GM23338 (cell line): Measurements from ENCODE around the gene TTC23. TPM values are rescaled to one million over a fixed set of nuclear protein-coding genes. Genes with fewer than 3 reads are reported as not detected.

Experiments used
- ATAC-seq: fragments of 200-7000 bp; cut with Tn5 transposase; 3 replicates; pipeline ENCODE4 v1.9.1; 2020
- DNase-seq: peaks from one replicate; pipeline ENCODE4 v3.0.0-alpha.2; 2015; ENCODE audit warnings: low spot score
- H2AFZ ChIP-seq: fragments of 200-600 bp; sonication (generic); 2 replicates; pipeline ENCODE4 v1.8.0; 2016; ENCODE audit warnings: antibody characterized with exemption, mild to moderate bottlenecking, moderate library complexity
- H3F3A ChIP-seq: fragments of 200-600 bp; sonication (generic); replicated peaks from 2 replicates; pipeline ENCODE4 v1.8.0; 2017; ENCODE audit warnings: antibody characterized with exemption, mixed run types, low read depth
- H3K27ac ChIP-seq: fragments of 200-600 bp; sonication (generic); 2 replicates; pipeline ENCODE4 v1.6.1; 2016; ENCODE audit warnings: low read depth
- H3K27me3 ChIP-seq: fragments of 200-600 bp; sonication (generic); 2 replicates; pipeline ENCODE4 v1.8.0; 2016; ENCODE audit warnings: mild to moderate bottlenecking, mixed run types, moderate library complexity; ENCODE audit not compliant: insufficient read depth
- H3K36me3 ChIP-seq: fragments of 200-600 bp; sonication (generic); 2 replicates; pipeline ENCODE4 v1.8.0; 2016; ENCODE audit warnings: mild to moderate bottlenecking; ENCODE audit not compliant: insufficient read depth
- H3K4me1 ChIP-seq: fragments of 200-600 bp; sonication (generic); 2 replicates; pipeline ENCODE4 v1.8.0; 2016; ENCODE audit warnings: mild to moderate bottlenecking, moderate library complexity; ENCODE audit not compliant: insufficient read depth
- H3K4me2 ChIP-seq: fragments of 200-600 bp; sonication (generic); 2 replicates; pipeline ENCODE4 v1.7.1; 2017; ENCODE audit warnings: mixed run types
- H3K4me3 ChIP-seq: fragments of 200-600 bp; sonication (generic); 2 replicates; pipeline ENCODE4 v1.6.1; 2016; ENCODE audit warnings: mixed run types
- H3K79me2 ChIP-seq: fragments of 200-600 bp; sonication (generic); replicated peaks from 2 replicates; pipeline ENCODE4 v1.8.0; 2017; ENCODE audit warnings: mild to moderate bottlenecking; ENCODE audit not compliant: insufficient read depth
- H3K9me2 ChIP-seq: fragments of 200-600 bp; sonication (generic); 2 replicates; pipeline ENCODE4 v1.8.0; 2017; ENCODE audit not compliant: insufficient read depth
- H4K20me1 ChIP-seq: fragments of 200-600 bp; sonication (generic); replicated peaks from 2 replicates; pipeline ENCODE4 v1.8.0; 2017; ENCODE audit warnings: mild to moderate bottlenecking; ENCODE audit not compliant: insufficient read depth
- H3K27ac Mint-ChIP-seq: 2 replicates; pipeline ENCODE4 v1.8.0; 2020; ENCODE audit warnings: inconsistent platforms, mild to moderate bottlenecking, moderate library complexity, mixed read lengths
- H3K27me3 Mint-ChIP-seq: 3 replicates; pipeline ENCODE4 v1.8.0; 2022; ENCODE audit warnings: low read depth, mild to moderate bottlenecking, moderate library complexity, mixed read lengths, inconsistent platforms; ENCODE audit not compliant: insufficient read depth, poor library complexity
- H3K36me3 Mint-ChIP-seq: 3 replicates; pipeline ENCODE4 v1.8.0; 2021; ENCODE audit warnings: low read depth, mild to moderate bottlenecking, inconsistent platforms, moderate library complexity, mixed read lengths
- H3K4me1 Mint-ChIP-seq: 3 replicates; pipeline ENCODE4 v1.8.0; 2020; ENCODE audit warnings: mild to moderate bottlenecking, inconsistent platforms, mixed read lengths
- H3K4me3 Mint-ChIP-seq: 3 replicates; pipeline ENCODE4 v1.8.0; 2021; ENCODE audit warnings: moderate library complexity, mild to moderate bottlenecking, inconsistent platforms, mixed read lengths
- H3K9me3 Mint-ChIP-seq: 3 replicates; pipeline ENCODE4 v1.8.0; 2020; ENCODE audit warnings: moderate library complexity, mild to moderate bottlenecking, inconsistent platforms, mixed read lengths
- CREB1 ChIP-seq: fragments of 250-450 bp; sonication (Bioruptor Pico); IDR thresholded peaks from 2 replicates; pipeline ENCODE4 v1.5.0; 2020; ENCODE audit warnings: low read depth, mild to moderate bottlenecking, moderate library complexity
- CTCF ChIP-seq, 2 experiments: fragments of 200-600 bp in 1 of 2; sonication (generic) in 1 of 2; conservative IDR thresholded peaks; 2 replicates each; pipeline versions ENCODE4 v1.5.1 to v1.6.1; 2016 to 2017; ENCODE audit warnings: antibody characterized with exemption in 2 of 2, low read depth in 2 of 2, mild to moderate bottlenecking in 2 of 2, moderate library complexity in 1 of 2
- EZH2 ChIP-seq: fragments of 200-600 bp; sonication (generic); IDR thresholded peaks from one replicate; pipeline ENCODE4 v1.8.0; 2017; ENCODE audit warnings: antibody characterized with exemption, mild to moderate bottlenecking, low read depth; ENCODE audit not compliant: unreplicated experiment
- POLR2AphosphoS5 ChIP-seq: IDR thresholded peaks from 2 replicates; pipeline ENCODE4 v1.6.1; 2016; ENCODE audit warnings: antibody characterized with exemption, low read depth
- REST ChIP-seq: IDR thresholded peaks from one replicate; pipeline ENCODE4 v1.6.1; 2018; ENCODE audit warnings: antibody characterized with exemption; ENCODE audit not compliant: unreplicated experiment
- STAT1 ChIP-seq: IDR thresholded peaks from one replicate; pipeline ENCODE4 v1.6.1; 2016; ENCODE audit warnings: antibody characterized with exemption; ENCODE audit not compliant: unreplicated experiment
- ZNF462 ChIP-seq: fragments of 250-450 bp; sonication (Bioruptor Pico); IDR thresholded peaks from 2 replicates; pipeline ENCODE4 v1.5.0; 2020; ENCODE audit warnings: mild to moderate bottlenecking, moderate library complexity
- polyA plus RNA-seq: library from polyadenylated mRNA; unstranded; fragments of >200 nt; fragmentation: Nextera tagmentation; extraction: Ambion mirVana; gene quantifications from 2 replicates; pipeline ENCODE4 v1.2.1, GENCODE V29; 2016
- total RNA-seq: library from RNA; depleted of rRNA; stranded (reverse); fragments of >200 nt; shearing (Covaris generic); gene quantifications from 2 replicates; pipeline ENCODE4 v1.2.3, GENCODE V29; 2014
- TF ChIP-seq, protein P1 (sequence below): IDR thresholded peaks from 2 replicates; pipeline ENCODE4 v1.6.1; 2016; ENCODE audit warnings: antibody characterized with exemption

Gene TTC23
- total and polyA plus RNA-seq, 2 experiments from 2014 or later = 6.3 to 25.2 TPM

DNA sequence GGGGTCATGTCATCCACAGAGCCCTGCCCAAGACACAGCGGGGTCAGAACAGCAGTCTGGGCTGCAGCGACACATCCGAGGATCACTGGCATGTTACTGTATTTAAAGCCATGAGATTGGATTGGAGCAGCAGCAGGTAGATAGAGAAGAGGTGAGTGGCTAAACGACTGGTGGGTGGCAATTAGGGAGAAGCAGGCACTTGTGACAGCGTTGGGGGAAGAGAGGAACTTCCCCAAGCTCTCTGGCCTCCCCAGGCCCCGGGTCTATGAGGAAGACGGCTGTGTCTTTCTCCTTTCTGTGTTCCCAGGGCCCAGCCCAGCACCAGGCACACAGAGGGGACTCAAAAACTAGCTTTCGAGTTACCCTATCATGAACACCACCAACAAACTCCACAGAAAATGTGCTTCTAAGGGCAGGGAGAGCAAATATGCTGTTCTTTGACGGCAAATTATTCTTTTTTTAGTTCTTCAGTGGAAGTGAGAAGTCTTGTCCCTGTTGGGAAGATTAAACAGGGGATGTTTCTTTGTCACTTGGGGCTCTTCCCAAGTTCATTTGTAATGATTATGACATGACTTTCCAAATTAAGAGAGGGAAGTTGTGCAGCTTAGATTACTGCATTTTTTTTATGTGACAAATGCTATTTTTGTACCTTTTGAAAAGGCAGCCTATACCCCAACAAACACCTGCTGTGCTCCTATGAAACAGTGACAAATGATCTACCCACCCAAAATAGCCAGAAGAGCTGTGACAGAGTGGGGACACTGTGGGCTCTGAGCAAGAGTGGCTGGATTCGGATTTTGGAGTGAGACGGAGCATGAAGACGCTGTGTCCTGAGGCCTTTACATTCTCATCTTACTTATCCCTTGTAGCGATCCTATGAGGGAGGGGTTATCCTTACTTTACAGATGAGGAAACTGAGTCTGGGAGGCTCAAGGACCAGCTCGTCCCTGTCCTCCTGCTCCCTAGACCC is 151.7 kb downstream of the TTC23 start:
- Mint-ChIP-seq H3K27me3 (peaks cover 12% of the 10 kb centered on the region), H3K27ac (no peak overlapping the region), H3K4me1 (peaks cover 5% of the 10 kb centered on the region), H3K4me3 (no peak overlapping the region), H3K36me3 (no peaks in the 10 kb centered on the region), H3K9me3 (no peaks in the 10 kb centered on the region)
- DNase-seq = no peak
- H3K4me1 ChIP-seq = no peaks in the 10 kb centered on the region
- peaks cover 29% of the 10 kb centered on the region for H3K27me3 ChIP-seq
- no peaks in the 10 kb centered on the region for H3K79me2 ChIP-seq
- H3K9me2 ChIP-seq = no peaks in the 10 kb centered on the region
- no peak overlapping the region for H3K27ac ChIP-seq
- H2AFZ ChIP-seq = no peak overlapping the region
- no peaks in the 10 kb centered on the region for H3F3A ChIP-seq
- no peak overlapping the region for H3K4me2 ChIP-seq
- H3K36me3 ChIP-seq = no peaks in the 10 kb centered on the region
- H4K20me1 ChIP-seq = no peaks in the 10 kb centered on the region
- no peak overlapping the region for H3K4me3 ChIP-seq
- ATAC-seq = no peak
- TF ChIP-seq REST = no peak
- TF ChIP-seq CREB1 (CRISPR knock-in tag) = no peak
- TF ChIP-seq CTCF (conservative IDR thresholded peaks at IDR 0.05; ENCODE audit: low read depth in 2 of 2) = no peak
- TF ChIP-seq STAT1 = no peak
- TF ChIP-seq EZH2 = no peak
- no peak for TF ChIP-seq ZNF462 (CRISPR knock-in tag)
- TF ChIP-seq, protein P1, sequence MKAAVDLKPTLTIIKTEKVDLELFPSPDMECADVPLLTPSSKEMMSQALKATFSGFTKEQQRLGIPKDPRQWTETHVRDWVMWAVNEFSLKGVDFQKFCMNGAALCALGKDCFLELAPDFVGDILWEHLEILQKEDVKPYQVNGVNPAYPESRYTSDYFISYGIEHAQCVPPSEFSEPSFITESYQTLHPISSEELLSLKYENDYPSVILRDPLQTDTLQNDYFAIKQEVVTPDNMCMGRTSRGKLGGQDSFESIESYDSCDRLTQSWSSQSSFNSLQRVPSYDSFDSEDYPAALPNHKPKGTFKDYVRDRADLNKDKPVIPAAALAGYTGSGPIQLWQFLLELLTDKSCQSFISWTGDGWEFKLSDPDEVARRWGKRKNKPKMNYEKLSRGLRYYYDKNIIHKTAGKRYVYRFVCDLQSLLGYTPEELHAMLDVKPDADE = no peak
- no peak for TF ChIP-seq POLR2AphosphoS5
